ENCODE data around the gene ZNF608.

Gene ZNF608

GRCh38 chr5:124745928-124746915 is at the start of gene ZNF608:
TSS of gene ZNF608 (minus strand) at chr5:124746639. CDS start at chr5:124744989, 1,650 bp downstream.
- DNase-seq, result no peak

GRCh38 chr5:124795829-124796228 is 49.4 kb upstream of the ZNF608 start:
- DNase-seq, result no peak

- no peak for DNase-seq
Observed at GRCh38 chr5:124790895-124791732, 44.7 kb upstream of the ZNF608 start.

- no peak for DNase-seq
Observed at GRCh38 chr5:124790301-124790894, 44.0 kb upstream of the ZNF608 start.

GRCh38 chr5:124789104-124789605 is 42.7 kb upstream of the ZNF608 start:
- no peak for DNase-seq

GRCh38 chr5:124783794-124784193 is 37.4 kb upstream of the ZNF608 start:
- no peak for DNase-seq

- DNase-seq, result no peak
Observed at GRCh38 chr5:124783285-124783684, 36.8 kb upstream of the ZNF608 start.

GRCh38 chr5:124782262-124782661 is 35.8 kb upstream of the ZNF608 start:
- no peak for DNase-seq

- no peak for DNase-seq
Observed at GRCh38 chr5:124780011-124780410, 33.6 kb upstream of the ZNF608 start.

GRCh38 chr5:124773315-124774311 is 27.2 kb upstream of the ZNF608 start:
- no peak for DNase-seq

- no peak for DNase-seq
Observed at GRCh38 chr5:124772457-124773200, 26.2 kb upstream of the ZNF608 start.

GRCh38 chr5:124771761-124772160 is 25.3 kb upstream of the ZNF608 start:
- DNase-seq, result no peak

- DNase-seq, result no peak
Observed at GRCh38 chr5:124764992-124765611, 18.7 kb upstream of the ZNF608 start.

- DNase-seq, result no peak
Observed at GRCh38 chr5:124764585-124764984, 18.1 kb upstream of the ZNF608 start.

- DNase-seq, result no peak
Observed at GRCh38 chr5:124761010-124761409, 14.6 kb upstream of the ZNF608 start.

- no peak for DNase-seq
Observed at GRCh38 chr5:124760608-124761007, 14.2 kb upstream of the ZNF608 start.

- DNase-seq, result no peak
Observed at GRCh38 chr5:124755565-124755964, 9.1 kb upstream of the ZNF608 start.

- DNase-seq, result no peak
Observed at GRCh38 chr5:124755041-124755440, 8.6 kb upstream of the ZNF608 start.

- DNase-seq, result no peak
Observed at GRCh38 chr5:124754206-124754927, 7.9 kb upstream of the ZNF608 start.
